ENCODE data around the gene DEPDC5. TPM values are rescaled to one million over a fixed set of nuclear protein-coding genes. Genes with fewer than 3 reads are reported as not detected.

Gene DEPDC5
- total and polyA plus RNA-seq, 9 of the 15 experiments (the other 6 are each of a cell fraction or from before 2014, with no cell fraction given): 2.3 to 12.3 (median 10.7) TPM

GRCh38 chr22:31749636-31750364 lies 4.0 kb upstream of the DEPDC5 start, which contains the start of gene PRR14L (continued):
- TF ChIP-seq PRDM10 (IDR thresholded peaks at IDR 0.05; ENCODE audit: partially characterized antibody) (no peak), POLR2A (conservative IDR thresholded peaks at IDR 0.05) (peak; percentile 89), SNIP1 (IDR thresholded peaks at IDR 0.05; ENCODE audit: low read depth) (no peak; the same call in 1 of the 2 replicates), JUN (IDR thresholded peaks at IDR 0.05; ENCODE audit: borderline replicate concordance, low read depth, low read length) (no peak), JUN (CRISPR knock-in tag; IDR thresholded peaks at IDR 0.05; ENCODE audit: borderline replicate concordance) (no peak), ZNF766 (CRISPR knock-in tag; conservative IDR thresholded peaks at IDR 0.05) (no peak), MAFK (IDR thresholded peaks at IDR 0.05; ENCODE audit: low read length) (no peak), ZNF79 (CRISPR knock-in tag; IDR thresholded peaks at IDR 0.05; ENCODE audit: low read depth) (no peak), ZFP36 (IDR thresholded peaks at IDR 0.05; ENCODE audit: low read depth, low read length, partially characterized antibody) (no peak), ATF3 (IDR thresholded peaks at IDR 0.05) (no peak), ATF3 (CRISPR knock-in tag; conservative IDR thresholded peaks at IDR 0.05) (no peak), RUNX1 (IDR thresholded peaks at IDR 0.05; ENCODE audit: low read depth) (no peak), FUS (optimal IDR thresholded peaks at IDR 0.05; ENCODE audit: low read depth, low read length) (peak; percentile 58), ELK3 (CRISPR knock-in tag; IDR thresholded peaks at IDR 0.05) (no peak), MITF (IDR thresholded peaks at IDR 0.05) (no peak), CSDE1 (IDR thresholded peaks at IDR 0.05) (no peak), MCM2 (IDR thresholded peaks at IDR 0.05; ENCODE audit: low read depth) (no peak), SIX5 (IDR thresholded peaks at IDR 0.05; ENCODE audit: borderline replicate concordance in 1 of 2, insufficient read depth in 1 of 2, low read depth in 1 of 2, low read length in 2 of 2) (no peak), SAP30 (IDR thresholded peaks at IDR 0.05; ENCODE audit: borderline replicate concordance, insufficient read depth, low read depth, low read length, poor library complexity, severe bottlenecking) (no peak), TRIM24 (IDR thresholded peaks at IDR 0.05) (no peak)

All from K562 (cell line).